Neural progenitor cell (in vitro differentiated cells): ENCODE results near the gene DNASE2B. TPM values are rescaled to one million over a fixed set of nuclear protein-coding genes. Genes with fewer than 3 reads are reported as not detected.

Experiments used
- DNase-seq: peaks from one replicate; pipeline ENCODE4 v3.0.0-alpha.2; 2016; ENCODE audit warnings: low spot score
- H2AFZ ChIP-seq: fragments of 200-600 bp; sonication (generic); replicated peaks from 2 replicates; pipeline ENCODE4 v1.6.1; 2016; ENCODE audit warnings: antibody characterized with exemption
- H3F3A ChIP-seq: fragments of 200-600 bp; sonication (generic); 2 replicates; pipeline ENCODE4 v1.6.1; 2016; ENCODE audit warnings: antibody characterized with exemption, low read depth
- H3K27ac ChIP-seq: fragments of 200-600 bp; sonication (generic); 2 replicates; pipeline ENCODE4 v1.5.1; 2016; ENCODE audit warnings: mild to moderate bottlenecking
- H3K27me3 ChIP-seq: fragments of 200-600 bp; sonication (generic); 2 replicates; pipeline ENCODE4 v1.6.1; 2016; ENCODE audit warnings: mild to moderate bottlenecking, moderate library complexity
- H3K36me3 ChIP-seq: fragments of 200-600 bp; sonication (generic); 2 replicates; pipeline ENCODE4 v1.5.1; 2016
- H3K4me1 ChIP-seq: fragments of 200-600 bp; sonication (generic); 2 replicates; pipeline ENCODE4 v1.6.1; 2016; ENCODE audit warnings: mixed run types
- H3K4me2 ChIP-seq: fragments of 200-600 bp; sonication (generic); 2 replicates; pipeline ENCODE4 v1.6.1; 2016
- H3K4me3 ChIP-seq: fragments of 200-600 bp; sonication (generic); 2 replicates; pipeline ENCODE4 v1.5.1; 2016
- H3K79me2 ChIP-seq: fragments of 200-600 bp; sonication (generic); 2 replicates; pipeline ENCODE4 v1.6.1; 2016; ENCODE audit warnings: low read depth
- H3K9ac ChIP-seq: fragments of 200-600 bp; sonication (generic); 2 replicates; pipeline ENCODE4 v1.6.1; 2016
- H3K9me3 ChIP-seq: fragments of 200-600 bp; sonication (generic); 2 replicates; pipeline ENCODE4 v1.5.1; 2016; ENCODE audit warnings: low read depth
- H4K20me1 ChIP-seq: fragments of 200-600 bp; sonication (generic); 2 replicates; pipeline ENCODE4 v1.6.1; 2016; ENCODE audit warnings: low read depth
- H3K27ac Mint-ChIP-seq: 3 replicates; pipeline ENCODE4 v1.8.0; 2021; ENCODE audit warnings: mixed read lengths
- H3K27me3 Mint-ChIP-seq: 2 replicates; pipeline ENCODE4 v1.8.0; 2022; ENCODE audit warnings: low read depth, mild to moderate bottlenecking, inconsistent platforms, moderate library complexity, mixed read lengths; ENCODE audit not compliant: insufficient read depth
- H3K36me3 Mint-ChIP-seq: 3 replicates; pipeline ENCODE4 v1.8.0; 2021; ENCODE audit warnings: mixed read lengths
- H3K4me1 Mint-ChIP-seq: 3 replicates; pipeline ENCODE4 v1.8.0; 2021; ENCODE audit warnings: mixed read lengths
- H3K4me3 Mint-ChIP-seq: 3 replicates; pipeline ENCODE4 v1.8.0; 2021; ENCODE audit warnings: mild to moderate bottlenecking, moderate library complexity, mixed read lengths
- H3K9me3 Mint-ChIP-seq: 3 replicates; pipeline ENCODE4 v1.8.0; 2020; ENCODE audit warnings: mixed read lengths
- CTCF ChIP-seq: fragments of 200-600 bp; sonication (generic); IDR thresholded peaks from 2 replicates; pipeline ENCODE4 v1.5.1; 2017; ENCODE audit warnings: antibody characterized with exemption, mild to moderate bottlenecking
- EZH2 ChIP-seq: fragments of 200-600 bp; sonication (generic); IDR thresholded peaks from 2 replicates; pipeline ENCODE4 v1.6.1; 2017; ENCODE audit warnings: antibody characterized with exemption, mild to moderate bottlenecking, moderate library complexity
- EZH2phosphoT487 ChIP-seq: fragments of 200-600 bp; sonication (generic); IDR thresholded peaks from 2 replicates; pipeline ENCODE4 v1.6.1; 2017; ENCODE audit warnings: antibody characterized with exemption
- total RNA-seq: library from RNA; depleted of rRNA; stranded (reverse); fragments of >200 nt; gene quantifications from 2 replicates; pipeline ENCODE4 v1.2.3, GENCODE V29; 2015; ENCODE audit warnings: low replicate concordance

The DNASE2B gene
- total RNA-seq, 1 donor from 2014 or later: not detected

- TF ChIP-seq EZH2 (no peak), EZH2phosphoT487 (no peak), CTCF (no peak)
- Histone ChIP-seq H3K4me1 (no peaks in the 10 kb centered on the region), H3K9ac (no peak overlapping the region), H3K9me3 (no peaks in the 10 kb centered on the region), H3K27ac (no peak overlapping the region), H3K4me2 (no peak overlapping the region), H2AFZ (no peak overlapping the region), H3F3A (no peaks in the 10 kb centered on the region), H3K4me3 (no peak overlapping the region), H3K36me3 (no peaks in the 10 kb centered on the region), H4K20me1 (no peaks in the 10 kb centered on the region), H3K27me3 (no peaks in the 10 kb centered on the region), H3K79me2 (no peaks in the 10 kb centered on the region)
- no peak for DNase-seq
- Mint-ChIP-seq H3K27me3 (no peaks in the 10 kb centered on the region), H3K9me3 (no peaks in the 10 kb centered on the region), H3K27ac (no peak overlapping the region), H3K4me3 (no peak overlapping the region), H3K4me1 (no peaks in the 10 kb centered on the region), H3K36me3 (no peaks in the 10 kb centered on the region)
These were observed 16.2 kb upstream of the DNASE2B start for GRCh38 chr1:84382127-84382526.

DNA sequence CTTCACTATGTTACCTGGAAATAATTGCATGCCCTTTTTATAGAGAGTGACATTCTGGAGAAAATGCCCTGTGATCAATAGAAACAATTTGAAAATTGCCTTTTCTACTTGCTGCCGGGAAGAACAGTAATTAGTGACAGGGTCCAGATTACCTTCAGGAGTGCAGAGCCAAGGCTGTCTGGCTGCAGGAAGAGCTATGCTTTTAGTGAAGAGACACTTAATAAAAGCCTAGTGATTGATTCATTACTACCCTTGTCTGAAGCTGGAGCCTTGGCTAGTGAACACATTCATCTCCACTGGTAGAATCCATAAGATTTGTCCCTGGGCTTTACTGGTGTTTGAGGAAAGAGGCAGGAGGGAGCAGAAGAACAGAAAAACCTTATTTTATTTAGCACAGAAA, 12.9 kb upstream of the DNASE2B start:
- Histone ChIP-seq H3K79me2 (no peaks in the 10 kb centered on the region), H2AFZ (no peak overlapping the region), H3K27ac (no peak overlapping the region), H3K27me3 (no peaks in the 10 kb centered on the region), H3K4me2 (no peak overlapping the region), H3F3A (no peaks in the 10 kb centered on the region), H4K20me1 (no peaks in the 10 kb centered on the region), H3K9ac (no peak overlapping the region), H3K9me3 (no peaks in the 10 kb centered on the region), H3K4me1 (no peaks in the 10 kb centered on the region), H3K36me3 (no peaks in the 10 kb centered on the region), H3K4me3 (no peak overlapping the region)
- Mint-ChIP-seq H3K27me3 (no peaks in the 10 kb centered on the region), H3K4me3 (no peak overlapping the region), H3K4me1 (no peaks in the 10 kb centered on the region), H3K9me3 (no peaks in the 10 kb centered on the region), H3K27ac (no peak overlapping the region), H3K36me3 (no peaks in the 10 kb centered on the region)
- TF ChIP-seq EZH2 (no peak), CTCF (no peak), EZH2phosphoT487 (no peak)
- no peak for DNase-seq

GRCh38 chr1:84386716-84387479, 11.4 kb upstream of the DNASE2B start:
- no peaks in the 10 kb centered on the region for H3K36me3 Mint-ChIP-seq
- Histone ChIP-seq H3K4me1 (no peaks in the 10 kb centered on the region), H3K79me2 (no peaks in the 10 kb centered on the region), H3K9ac (no peak overlapping the region), H2AFZ (no peak overlapping the region), H3K36me3 (no peaks in the 10 kb centered on the region), H3F3A (no peaks in the 10 kb centered on the region), H4K20me1 (no peaks in the 10 kb centered on the region), H3K9me3 (no peaks in the 10 kb centered on the region), H3K4me3 (no peak overlapping the region), H3K4me2 (no peak overlapping the region), H3K27ac (no peak overlapping the region), H3K27me3 (no peaks in the 10 kb centered on the region)
- H3K27ac Mint-ChIP-seq: no peak overlapping the region
- H3K4me1 Mint-ChIP-seq: no peaks in the 10 kb centered on the region
- no peak for TF ChIP-seq EZH2phosphoT487
- no peaks in the 10 kb centered on the region for H3K9me3 Mint-ChIP-seq
- no peaks in the 10 kb centered on the region for H3K27me3 Mint-ChIP-seq
- DNase-seq: no peak
- H3K4me3 Mint-ChIP-seq: no peak overlapping the region

- Histone ChIP-seq H3K4me1 (no peaks in the 10 kb centered on the region), H3F3A (no peaks in the 10 kb centered on the region), H3K9ac (no peak overlapping the region), H4K20me1 (no peaks in the 10 kb centered on the region), H3K36me3 (no peaks in the 10 kb centered on the region), H3K4me2 (no peak overlapping the region), H3K4me3 (no peak overlapping the region), H3K27ac (no peak overlapping the region), H2AFZ (no peak overlapping the region), H3K27me3 (no peaks in the 10 kb centered on the region), H3K9me3 (no peaks in the 10 kb centered on the region), H3K79me2 (no peaks in the 10 kb centered on the region)
- H3K4me1 Mint-ChIP-seq: no peaks in the 10 kb centered on the region
- H3K4me3 Mint-ChIP-seq: no peak overlapping the region
- no peak overlapping the region for H3K27ac Mint-ChIP-seq
- DNase-seq: no peak
- no peaks in the 10 kb centered on the region for H3K27me3 Mint-ChIP-seq
- no peaks in the 10 kb centered on the region for H3K36me3 Mint-ChIP-seq
- no peak for TF ChIP-seq EZH2phosphoT487
- TF ChIP-seq CTCF: no peak
- TF ChIP-seq EZH2: no peak
- no peaks in the 10 kb centered on the region for H3K9me3 Mint-ChIP-seq
These were observed 10.7 kb upstream of the DNASE2B start for GRCh38 chr1:84387480-84388163.
